ENCODE results near the gene RNF213.
"Not testable (repeated sequence)": the region's sequence is repeated elsewhere in the genome, so short reads cannot be mapped to it uniquely, and the experiment has no call there.

RNF213 gene

GRCh38 chr17:80267391-80267790 is 6.7 kb downstream of the RNF213 start:
- DNase-seq: no peak

DNA sequence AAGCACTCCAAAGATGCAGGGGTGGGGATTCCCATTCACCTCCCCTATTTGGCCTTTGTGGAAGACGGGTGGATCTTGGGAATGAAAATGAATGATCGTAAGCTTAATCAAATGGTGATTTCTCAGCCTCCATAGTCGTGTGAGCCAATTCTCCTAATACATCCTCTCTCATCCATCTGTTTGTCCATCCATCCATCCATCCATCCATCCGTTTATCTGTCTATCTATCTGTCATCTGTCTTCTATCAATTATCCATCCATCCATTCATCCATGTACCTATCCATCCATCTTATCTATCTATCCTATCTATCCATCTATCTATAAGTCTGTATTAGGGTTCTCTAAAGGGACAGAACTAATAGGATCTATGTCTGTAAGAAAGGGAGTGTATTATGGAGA is 7.8 kb downstream of the RNF213 start:
- no peak for DNase-seq

DNA sequence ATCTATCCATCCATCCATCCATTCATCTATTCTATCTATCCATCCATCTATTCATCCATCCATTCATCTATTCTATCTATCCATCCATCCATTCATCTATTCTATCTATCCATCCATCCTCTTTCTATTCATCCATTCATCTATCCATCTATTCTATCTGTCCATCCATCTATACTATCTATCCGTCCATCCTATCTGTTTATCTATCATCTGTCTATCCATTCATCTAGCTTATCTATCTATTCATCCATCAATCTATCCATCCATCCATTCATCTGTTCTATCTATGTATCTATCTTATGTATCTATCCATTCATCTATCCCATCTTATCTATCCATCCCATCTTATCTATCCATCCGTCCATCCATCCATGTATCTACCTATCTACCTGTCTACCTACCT is 8.8 kb downstream of the RNF213 start:
- DNase-seq: no peak

DNA sequence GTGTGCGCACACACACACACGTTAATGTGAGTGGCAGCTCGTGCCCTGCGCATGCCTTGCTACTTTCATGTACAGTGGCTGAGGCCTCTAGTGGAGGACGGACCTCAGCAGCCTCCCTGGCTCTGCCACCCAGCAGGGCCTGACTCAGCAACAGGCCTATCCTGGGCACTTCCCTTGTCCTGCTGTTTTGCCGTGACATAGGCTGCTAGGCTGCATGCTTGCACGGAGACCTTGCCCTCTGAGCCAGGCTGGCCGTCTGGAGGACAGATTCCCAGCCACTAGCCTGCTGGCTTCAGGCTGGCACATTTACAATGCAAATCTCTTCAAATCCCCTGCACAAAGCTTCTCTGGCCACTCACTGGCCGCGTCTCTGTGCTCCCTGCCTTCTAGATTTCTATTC is 9.5 kb downstream of the RNF213 start:
- DNase-seq: peak in 10 of 56 donors; percentile 27 to 47 (median 36)

DNA sequence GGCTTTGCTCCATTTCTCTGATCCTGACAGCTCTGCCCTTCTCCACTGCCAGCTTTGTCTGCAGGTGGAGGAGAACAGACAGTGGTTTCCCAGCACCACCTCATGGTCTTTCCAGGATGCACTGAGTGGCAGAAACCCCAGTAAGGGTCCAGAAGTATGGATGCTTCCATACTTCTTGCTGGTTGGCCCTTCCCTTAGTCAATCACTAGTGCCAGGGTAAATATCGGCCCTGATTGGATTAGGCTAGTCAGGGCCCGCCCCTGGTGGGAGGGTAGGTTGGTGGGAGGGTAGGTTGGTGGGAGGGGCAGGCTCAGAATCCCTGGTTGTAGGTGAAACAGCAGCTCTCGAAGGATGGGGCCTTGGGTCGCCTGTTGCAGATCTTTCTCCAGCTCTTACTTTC is 10.2 kb downstream of the RNF213 start:
- DNase-seq: peak in 1 of 56 donors; percentile 34

DNA sequence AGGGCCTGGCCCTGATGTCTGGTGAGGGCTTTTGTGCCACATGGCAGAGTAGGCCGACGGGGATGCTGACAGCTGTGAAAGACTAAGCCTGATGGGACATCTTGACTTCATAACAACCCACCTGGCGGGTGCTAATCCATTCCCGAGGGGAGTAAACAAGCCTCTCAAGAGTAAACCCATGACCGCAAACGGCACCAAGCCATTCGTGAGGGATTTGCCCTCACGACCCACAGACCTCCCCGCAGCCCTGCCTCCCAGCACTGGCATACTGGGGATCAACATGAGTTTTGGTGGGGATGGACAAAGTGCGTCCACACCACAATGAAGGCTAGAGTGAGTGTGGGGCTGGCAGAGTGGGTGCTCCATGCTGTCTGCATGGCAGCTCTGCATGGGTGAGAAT is 11.7 kb downstream of the RNF213 start:
- DNase-seq: no peak

DNA sequence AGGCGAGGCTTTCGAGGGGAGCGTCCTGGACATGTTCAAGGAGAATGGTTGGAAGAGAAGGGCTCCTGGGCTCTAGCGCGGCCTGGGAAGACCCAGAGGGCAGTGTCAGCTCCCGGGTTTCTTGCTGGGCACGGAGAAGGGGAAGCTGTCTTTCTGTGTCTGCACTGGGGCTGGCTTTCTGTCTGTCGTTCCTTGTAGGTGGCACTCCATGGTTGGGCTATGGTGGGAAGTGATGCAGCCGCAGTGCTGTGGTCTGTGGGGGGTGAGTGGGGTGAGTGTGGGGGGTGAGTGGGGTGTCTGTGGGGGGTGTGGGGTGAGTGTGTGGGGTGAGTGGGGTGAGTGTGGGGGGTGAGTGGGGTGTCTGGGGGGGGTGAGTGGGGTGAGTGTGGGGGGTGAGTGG is 13.7 kb downstream of the RNF213 start:
- DNase-seq: no peak

GRCh38 chr17:80274871-80275449 is 14.3 kb downstream of the RNF213 start:
- DNase-seq: no peak

DNA sequence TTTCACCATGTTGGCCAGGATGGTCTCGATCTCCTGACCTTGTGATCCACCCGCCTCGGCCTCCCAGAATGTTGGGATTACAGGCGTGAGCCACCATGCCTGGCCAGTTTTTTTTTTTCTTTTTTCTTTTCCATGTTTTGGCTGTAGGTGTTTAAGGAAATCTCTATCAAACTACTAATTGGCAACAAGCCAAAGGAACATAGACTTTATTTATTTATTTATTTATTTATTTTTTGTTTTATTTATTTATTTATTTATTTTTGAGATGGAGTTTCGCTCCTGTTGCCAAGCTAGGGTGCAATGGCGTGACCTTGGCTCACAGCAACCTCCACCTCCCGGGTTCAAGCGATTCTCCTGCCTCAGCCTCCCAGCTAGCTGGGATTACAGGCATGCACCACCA is 15.2 kb downstream of the RNF213 start:
- DNase-seq: not testable (repeated sequence)

GRCh38 chr17:80277751-80278671 is 17.4 kb downstream of the RNF213 start:
- peak in 22 of 56 donors; percentile 16 to 73 (median 50) for DNase-seq

DNA sequence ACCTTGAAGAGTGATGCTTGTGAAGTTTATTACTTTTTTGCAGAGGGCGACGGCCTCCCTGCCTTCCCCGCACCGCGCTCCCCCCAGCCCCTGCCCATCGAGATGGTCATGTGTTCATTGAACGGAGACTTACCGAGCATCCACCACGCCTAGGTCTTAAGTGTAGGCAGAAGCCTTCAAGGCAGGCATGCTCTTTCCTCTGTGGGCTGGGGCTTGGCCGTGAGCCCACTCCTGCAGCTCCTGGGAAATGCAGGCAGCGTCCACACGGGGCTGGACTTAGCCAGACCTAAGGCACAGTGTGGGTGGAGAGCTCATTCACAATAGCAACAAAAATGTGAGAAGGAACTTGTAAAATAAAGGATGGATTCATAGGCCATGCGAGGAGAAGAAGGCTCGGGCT is 19.2 kb downstream of the RNF213 start:
- peak in 2 of 56 donors; percentile 50 to 55 for DNase-seq

GRCh38 chr17:80281516-80281915 is 20.9 kb downstream of the RNF213 start:
- DNase-seq: no peak

DNA sequence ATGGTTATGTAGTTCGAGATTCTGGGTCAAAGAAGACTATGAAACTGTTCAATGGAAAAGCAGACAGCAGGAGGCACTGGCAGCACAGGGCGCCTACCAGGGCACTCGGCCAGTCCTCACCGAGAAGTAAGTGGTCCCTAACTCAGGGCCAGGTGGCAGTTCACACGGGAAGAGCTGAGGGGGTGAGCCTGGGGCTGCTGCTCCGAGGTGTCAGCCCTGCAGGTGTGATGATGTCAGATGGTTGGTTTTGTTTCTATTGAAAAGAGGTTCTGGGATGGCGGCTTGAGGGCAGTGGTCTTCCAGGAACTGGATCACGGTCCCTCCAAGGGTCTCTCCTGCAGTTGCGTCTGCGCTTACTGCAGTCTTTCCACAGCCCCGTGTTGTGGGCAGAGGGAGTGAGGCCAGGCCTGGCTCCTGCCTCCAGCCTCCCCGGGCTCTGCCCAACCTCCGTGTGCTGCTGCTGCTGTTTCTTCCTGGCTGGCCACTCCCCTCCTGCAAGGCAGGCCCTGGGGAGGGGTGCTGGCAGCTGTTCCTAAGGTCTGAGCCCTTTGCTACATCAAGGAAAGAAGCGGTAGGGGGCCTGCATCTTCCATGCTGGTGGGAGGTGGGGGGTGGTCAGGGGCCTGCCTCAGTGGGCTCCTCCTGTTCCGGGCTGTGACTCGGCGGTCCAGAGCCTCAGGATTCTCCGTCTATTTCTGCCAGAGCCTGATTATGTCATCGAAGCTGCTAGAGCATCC is 22.6 kb downstream of the RNF213 start:
- no peak for DNase-seq

DNA sequence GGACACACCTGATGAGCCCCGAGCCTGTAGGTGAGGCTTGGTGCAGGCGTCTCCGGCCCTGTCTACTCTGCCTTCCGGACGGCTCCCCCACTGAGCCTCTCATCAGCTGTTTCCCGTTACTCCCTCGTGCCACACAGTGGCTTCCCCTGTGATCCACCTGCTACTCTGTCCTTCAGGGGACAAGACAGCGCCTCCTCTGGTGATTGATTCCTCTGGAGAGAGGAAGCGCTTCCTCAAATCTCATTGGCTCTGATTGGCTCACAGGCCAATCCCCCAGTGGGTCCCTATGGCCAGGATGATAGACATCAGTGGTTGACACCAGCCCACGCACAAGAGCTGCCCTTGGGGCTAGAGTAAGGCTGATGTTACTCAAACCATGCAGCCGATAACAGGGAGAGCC is 24.0 kb downstream of the RNF213 start:
- no peak for DNase-seq

GRCh38 chr17:80285237-80285920 is 24.7 kb downstream of the RNF213 start:
- DNase-seq: no peak

GRCh38 chr17:80286638-80286960 is 25.9 kb downstream of the RNF213 start:
- DNase-seq: no peak

DNA sequence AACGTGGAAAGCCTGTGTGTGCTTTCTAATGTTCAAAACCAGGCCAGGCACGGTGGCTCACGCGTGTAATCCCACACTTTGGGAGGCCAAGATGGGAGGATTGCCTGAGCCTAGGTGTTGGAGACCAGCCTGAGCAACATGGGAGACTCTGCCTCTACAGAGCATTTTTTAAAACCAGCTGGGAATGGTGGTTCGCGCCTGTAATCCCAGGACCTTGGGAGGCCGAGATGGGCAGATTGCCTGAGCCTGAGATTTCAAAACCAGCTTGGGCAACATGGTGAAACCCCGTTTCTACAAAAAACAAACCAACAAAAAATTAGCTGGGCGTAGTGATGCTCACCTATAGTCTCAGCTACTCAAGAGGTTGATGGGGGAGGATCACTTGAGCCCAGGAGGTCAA is 26.4 kb downstream of the RNF213 start:
- no peak for DNase-seq

- DNase-seq: peak in 16 of 56 donors; percentile 12 to 61 (median 33)
Observed at GRCh38 chr17:80287806-80288567, 27.3 kb downstream of the RNF213 start.

- DNase-seq: no peak
Observed at GRCh38 chr17:80289616-80290015, 29.0 kb downstream of the RNF213 start.

GRCh38 chr17:80290156-80290555 is 29.5 kb downstream of the RNF213 start:
- no peak for DNase-seq

GRCh38 chr17:80291260-80291659 is 30.6 kb downstream of the RNF213 start:
- no peak for DNase-seq

Data from nucleus accumbens (tissue), 56 donors.